Suprapubic skin (tissue), 4 donors: ENCODE measurements around the gene ZNF521. TPM values are rescaled to one million over a fixed set of nuclear protein-coding genes. Genes with fewer than 3 reads are reported as not detected.
"Not testable (repeated sequence)": the region's sequence is repeated elsewhere in the genome, so short reads cannot be mapped to it uniquely, and the experiment has no call there.

Source experiments
- DNase-seq, 2 donors: peaks; one replicate each; pipeline ENCODE4 v3.0.0-alpha.2; 2019; ENCODE audit warnings: low spot score in 2 of 2
- H3K27ac ChIP-seq: fragments of 200-600 bp; sonication (generic); one replicate; pipeline ENCODE4 v1.5.1; 2019
- H3K27me3 ChIP-seq: fragments of 200-600 bp; sonication (generic); one replicate; pipeline ENCODE4 v1.5.1; 2019
- H3K36me3 ChIP-seq: fragments of 200-600 bp; sonication (generic); one replicate; pipeline ENCODE4 v1.5.1; 2019
- H3K4me1 ChIP-seq: fragments of 200-600 bp; sonication (generic); one replicate; pipeline ENCODE4 v1.5.1; 2019
- H3K4me3 ChIP-seq: fragments of 200-600 bp; sonication (generic); one replicate; pipeline ENCODE4 v1.5.1; 2019; ENCODE audit warnings: mild to moderate bottlenecking
- H3K9me3 ChIP-seq: fragments of 200-600 bp; sonication (generic); one replicate; pipeline ENCODE4 v1.5.1; 2019
- CTCF ChIP-seq, 2 donors: fragments of 200-600 bp in 1 of 2; fragments of 450-650 bp in 1 of 2; sonication (generic) in 1 of 2; IDR thresholded peaks; one replicate each; pipeline ENCODE4 v1.5.1; 2016 to 2019; ENCODE audit warnings: antibody characterized with exemption in 2 of 2, mild to moderate bottlenecking in 1 of 2, moderate library complexity in 1 of 2
- EP300 ChIP-seq: sonication (generic); formaldehyde crosslinking; IDR thresholded peaks from one replicate; pipeline ENCODE4 v1.6.1; 2017; ENCODE audit warnings: antibody characterized with exemption
- POLR2A ChIP-seq, 2 donors: fragments of 450-650 bp; IDR thresholded peaks; one replicate each; pipeline ENCODE4 v1.6.1; 2017; ENCODE audit warnings: antibody characterized with exemption in 2 of 2, mild to moderate bottlenecking in 2 of 2, moderate library complexity in 2 of 2
- POLR2AphosphoS5 ChIP-seq, 3 donors: sonication (generic); formaldehyde crosslinking; IDR thresholded peaks; one replicate each; pipeline ENCODE4 v1.6.1; 2017; ENCODE audit warnings: antibody characterized with exemption in 3 of 3
- WGBS: methylation state at CpG from one replicate; pipeline ENCODE4 v1.1.5; 2018; 5-methylcytosine and 5-hydroxymethylcytosine counted together
- total RNA-seq, 4 donors: library from RNA; depleted of rRNA; stranded (reverse); fragments of >200 nt; gene quantifications; one replicate each; pipeline ENCODE4 v1.1.0, GENCODE V29; 2016

ZNF521 gene
- total RNA-seq, 4 donors from 2014 or later, result 6.4 to 13.2 (median 10.1) TPM

GRCh38 chr18:25275412-25276001, 76.5 kb downstream of the ZNF521 start:
- no peak overlapping the region for H3K27ac ChIP-seq
- WGBS, result 73% methylated on average over 11 of the region's 11 CpGs
- DNase-seq, result no peak
- peaks cover 2% of the 10 kb centered on the region for H3K4me1 ChIP-seq
- no peaks in the 10 kb centered on the region for H3K9me3 ChIP-seq
- no peak for TF ChIP-seq CTCF (IDR thresholded peaks at IDR 0.05)
- H3K36me3 ChIP-seq, result no peaks in the 10 kb centered on the region
- H3K4me3 ChIP-seq, result no peak overlapping the region
- H3K27me3 ChIP-seq, result no peaks in the 10 kb centered on the region

DNA sequence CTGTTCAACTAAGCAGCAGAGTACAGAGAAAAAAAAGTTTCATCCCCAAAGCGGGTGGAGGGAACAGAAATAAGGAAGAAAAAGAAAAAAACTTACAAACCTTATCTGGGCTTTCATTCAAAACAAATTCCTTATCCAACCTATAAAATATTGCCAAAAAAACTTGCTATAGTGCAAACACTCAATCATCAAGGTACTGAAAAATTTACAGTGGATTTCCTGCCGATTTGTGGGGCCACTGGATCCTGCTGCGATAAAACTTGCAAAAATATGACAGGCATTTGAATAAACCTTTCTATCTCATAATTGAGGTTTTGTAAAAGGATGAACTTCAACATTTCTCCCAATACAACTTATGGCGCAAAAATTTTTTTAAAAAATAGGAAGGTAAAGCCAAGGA, 77.0 kb downstream of the ZNF521 start:
- no peak for DNase-seq
- Histone ChIP-seq H3K4me1 (peaks cover 2% of the 10 kb centered on the region), H3K27ac (no peak overlapping the region), H3K9me3 (no peaks in the 10 kb centered on the region), H3K36me3 (no peaks in the 10 kb centered on the region), H3K4me3 (no peak overlapping the region), H3K27me3 (no peaks in the 10 kb centered on the region)
- no peak for TF ChIP-seq POLR2AphosphoS5 (IDR thresholded peaks at IDR 0.05)
- TF ChIP-seq EP300, result no peak
- TF ChIP-seq POLR2A (IDR thresholded peaks at IDR 0.05), result no peak
- TF ChIP-seq CTCF (IDR thresholded peaks at IDR 0.05), result no peak
- 63% methylated on average over 4 of the region's 4 CpGs for WGBS

- not testable (repeated sequence) for DNase-seq, H3K4me3 ChIP-seq, H3K27me3 ChIP-seq, H3K27ac ChIP-seq, H3K36me3 ChIP-seq, H3K4me1 ChIP-seq, H3K9me3 ChIP-seq
- 85% methylated on average over 10 of the region's 12 CpGs for WGBS
Measured at GRCh38 chr18:25266931-25267527, 84.9 kb downstream of the ZNF521 start.

DNA sequence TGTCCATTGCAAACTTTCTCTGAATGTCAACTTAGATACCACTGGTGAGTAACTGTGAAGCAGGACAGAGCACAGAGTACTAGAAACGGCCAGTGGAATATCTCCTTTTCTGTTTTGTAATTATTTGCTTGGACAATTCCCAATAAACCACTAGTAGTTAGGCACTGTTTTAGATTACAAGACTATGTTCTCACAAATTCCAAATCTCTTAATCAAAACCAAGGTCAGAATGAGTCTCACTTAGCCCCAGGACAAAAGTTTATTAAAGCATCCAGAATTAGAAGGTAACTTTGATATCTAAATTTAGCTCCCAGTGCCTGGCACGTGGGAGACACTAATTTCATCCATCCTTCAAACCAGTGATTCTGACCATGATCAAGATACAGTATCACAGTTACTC, 89.0 kb downstream of the ZNF521 start:
- no peak overlapping the region for H3K27ac ChIP-seq
- no peaks in the 10 kb centered on the region for H3K9me3 ChIP-seq
- TF ChIP-seq CTCF (IDR thresholded peaks at IDR 0.05), result no peak
- TF ChIP-seq POLR2A (IDR thresholded peaks at IDR 0.05), result no peak
- no peak for TF ChIP-seq EP300
- no peak for TF ChIP-seq POLR2AphosphoS5 (IDR thresholded peaks at IDR 0.05)
- H3K4me3 ChIP-seq, result no peak overlapping the region
- no peaks in the 10 kb centered on the region for H3K4me1 ChIP-seq
- no peak for DNase-seq
- peaks cover 4% of the 10 kb centered on the region for H3K36me3 ChIP-seq
- H3K27me3 ChIP-seq, result no peaks in the 10 kb centered on the region
- 36% methylated on average over 2 of the region's 2 CpGs for whole genome bisulfite sequencing

DNA sequence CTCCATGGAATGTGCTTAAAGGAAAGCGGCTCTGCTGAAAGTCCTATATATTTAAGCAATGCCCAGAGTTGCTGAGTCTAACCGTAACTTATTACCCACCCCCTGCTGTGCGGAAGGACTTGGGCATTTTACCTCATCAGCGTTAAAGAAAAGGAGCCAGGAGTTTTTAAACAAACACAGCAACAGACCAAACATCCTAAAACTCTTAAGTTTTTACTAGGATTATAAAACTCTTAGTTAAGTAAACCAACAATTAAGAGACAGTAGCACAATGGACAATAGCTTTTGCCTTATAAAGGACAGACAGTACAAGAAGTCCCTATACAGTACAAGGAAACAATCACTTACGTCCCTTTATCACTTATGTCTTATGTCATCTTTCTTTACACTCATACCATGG, 90.2 kb downstream of the ZNF521 start:
- TF ChIP-seq EP300 (no peak), CTCF (IDR thresholded peaks at IDR 0.05) (no peak), POLR2AphosphoS5 (IDR thresholded peaks at IDR 0.05) (no peak), POLR2A (IDR thresholded peaks at IDR 0.05) (no peak)
- no peaks in the 10 kb centered on the region for H3K4me1 ChIP-seq
- peaks cover 4% of the 10 kb centered on the region for H3K36me3 ChIP-seq
- H3K9me3 ChIP-seq, result no peaks in the 10 kb centered on the region
- H3K27ac ChIP-seq, result no peak overlapping the region
- no peak overlapping the region for H3K4me3 ChIP-seq
- 88% methylated on average over 5 of the region's 5 CpGs for whole genome bisulfite sequencing
- no peaks in the 10 kb centered on the region for H3K27me3 ChIP-seq
- no peak for DNase-seq

DNA sequence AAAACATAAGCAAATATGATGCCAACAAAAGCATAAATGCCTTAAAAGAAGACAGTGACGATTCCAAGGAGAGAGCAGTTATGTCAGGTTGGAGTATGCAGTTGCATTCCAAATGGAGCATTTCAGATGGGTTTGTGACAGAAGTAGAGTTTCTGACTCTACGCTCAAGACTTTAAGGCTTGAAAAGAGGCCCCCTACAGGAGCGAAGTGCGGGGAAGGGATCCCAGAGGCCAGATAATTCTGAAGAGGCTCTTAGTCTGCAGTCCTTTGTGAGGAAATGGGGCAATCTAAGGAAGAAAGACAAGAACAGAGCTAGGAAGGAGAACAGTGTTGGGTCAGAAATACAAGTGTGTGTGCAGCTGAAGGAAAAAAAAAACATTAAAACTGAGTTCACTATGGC, 95.5 kb downstream of the ZNF521 start:
- no peaks in the 10 kb centered on the region for H3K27me3 ChIP-seq
- TF ChIP-seq CTCF (IDR thresholded peaks at IDR 0.05), result no peak
- TF ChIP-seq POLR2AphosphoS5 (IDR thresholded peaks at IDR 0.05), result no peak
- TF ChIP-seq EP300, result no peak
- no peak for TF ChIP-seq POLR2A (IDR thresholded peaks at IDR 0.05)
- no peaks in the 10 kb centered on the region for H3K9me3 ChIP-seq
- 88% methylated on average over 4 of the region's 4 CpGs for WGBS
- no peak overlapping the region for H3K27ac ChIP-seq
- peaks cover 3% of the 10 kb centered on the region for H3K4me1 ChIP-seq
- H3K36me3 ChIP-seq, result peaks cover 4% of the 10 kb centered on the region
- H3K4me3 ChIP-seq, result no peak overlapping the region
- no peak for DNase-seq
